Stimulated activated CD4-positive, alpha-beta T cell treated with anti-CD3 and anti-CD28 coated beads, Interleukin-1b, Interleukin-23, amount 100 ng/mL, for 48 hours (primary cell): ENCODE results near the gene COL5A3.

Source experiments
- DNase-seq: peaks from one replicate; pipeline ENCODE4 v3.0.0-alpha.2; 2020

Gene COL5A3

GRCh38 chr19:10010939-10011338, 635 bp upstream of the COL5A3 start:
- DNase-seq: no peak

- DNase-seq: no peak
These were observed 535 bp downstream of the COL5A3 start for GRCh38 chr19:10009714-10010224.

- DNase-seq: no peak
These were observed 2.0 kb downstream of the COL5A3 start for GRCh38 chr19:10008184-10008765.

- DNase-seq: no peak
These were observed 2.7 kb downstream of the COL5A3 start for GRCh38 chr19:10007371-10008183.

GRCh38 chr19:10006752-10007323, 3.5 kb downstream of the COL5A3 start:
- DNase-seq: no peak

- DNase-seq: no peak
These were observed 4.0 kb downstream of the COL5A3 start for GRCh38 chr19:10006335-10006708.

GRCh38 chr19:10005632-10006334, 4.5 kb downstream of the COL5A3 start:
- no peak for DNase-seq

- no peak for DNase-seq
These were observed 5.7 kb downstream of the COL5A3 start for GRCh38 chr19:10004617-10005016.

- DNase-seq: no peak
These were observed 7.0 kb downstream of the COL5A3 start for GRCh38 chr19:10003271-10003670.

GRCh38 chr19:10001899-10002298, 8.4 kb downstream of the COL5A3 start:
- peak; percentile 12 for DNase-seq

GRCh38 chr19:10000171-10000826, 10.0 kb downstream of the COL5A3 start:
- DNase-seq: peak; percentile 61

- no peak for DNase-seq
These were observed 13.8 kb downstream of the COL5A3 start for GRCh38 chr19:9996541-9996940.

GRCh38 chr19:9995999-9996398, 14.3 kb downstream of the COL5A3 start:
- DNase-seq: no peak

- DNase-seq: no peak
These were observed 15.2 kb downstream of the COL5A3 start for GRCh38 chr19:9995084-9995483.

GRCh38 chr19:9991425-9992191, 18.7 kb downstream of the COL5A3 start:
- DNase-seq: no peak

GRCh38 chr19:9989504-9989903, 20.8 kb downstream of the COL5A3 start:
- DNase-seq: no peak

GRCh38 chr19:9986787-9987281, 23.5 kb downstream of the COL5A3 start:
- DNase-seq: no peak

GRCh38 chr19:9981406-9982260, 28.7 kb downstream of the COL5A3 start:
- DNase-seq: no peak

GRCh38 chr19:9972103-9972502, 38.2 kb downstream of the COL5A3 start:
- DNase-seq: no peak

- DNase-seq: no peak
These were observed 39.0 kb downstream of the COL5A3 start for GRCh38 chr19:9971166-9971897.
